GM12892 (cell line): ENCODE results near the gene ITIH1.

Experiments
- POLR2A ChIP-seq: IDR thresholded peaks from 2 replicates; pipeline ENCODE4 v1.6.1; 2011; ENCODE audit warnings: low read depth, low read length, control low read depth
- TAF1 ChIP-seq: IDR thresholded peaks from 2 replicates; pipeline ENCODE4 v1.6.1; 2011; ENCODE audit warnings: low read depth, mild to moderate bottlenecking, control low read depth, low read length, borderline replicate concordance

- TF ChIP-seq TAF1 (no peak), POLR2A (no peak)
These were observed 15.7 kb downstream of the ITIH1 start for GRCh38 chr3:52792961-52793695.
